Motor neuron (in vitro differentiated cells): Measurements from ENCODE around the gene HECTD3. TPM values are rescaled to one million over a fixed set of nuclear protein-coding genes. Genes with fewer than 3 reads are reported as not detected.

Experiments
- ATAC-seq, 8 experiments: fragments of 200-7000 bp; cut with Tn5 transposase; replicated peaks in 6 of 8; 2 replicates each; pipeline ENCODE4 v1.8.0; 2021; ENCODE audit warnings: mild to moderate bottlenecking in 8 of 8, moderate library complexity in 8 of 8
- H3K27ac ChIP-seq, 2 donors: fragments of 250-450 bp; sonication (Bioruptor Pico); 2 replicates each; pipeline ENCODE4 v1.9.0; 2021; ENCODE audit warnings: antibody characterized with exemption in 2 of 2, mild to moderate bottlenecking in 2 of 2, moderate library complexity in 1 of 2
- H3K4me1 ChIP-seq, 2 donors: fragments of 250-450 bp; sonication (Bioruptor Pico); replicated peaks in 1 of 2; 2 replicates each; pipeline ENCODE4 v1.6.1; 2021; ENCODE audit warnings: antibody characterized with exemption in 2 of 2, mild to moderate bottlenecking in 2 of 2, moderate library complexity in 1 of 2
- H3K4me3 ChIP-seq, 5 donors: fragments of 250-450 bp; sonication (Bioruptor Pico); 2 replicates each; pipeline ENCODE4 v1.9.0; 2021; ENCODE audit warnings: antibody characterized with exemption in 5 of 5, mild to moderate bottlenecking in 5 of 5, moderate library complexity in 4 of 5
- WGBS, 10 experiments: fragments of 450-650 bp; shearing (Covaris generic); methylation state at CpG; one replicate each; pipeline ENCODE4 v1.0.0; 2022; 5-methylcytosine and 5-hydroxymethylcytosine counted together
- in situ Hi-C, 9 experiments: fragments of 400-800 bp; cut with MboI; loops; one replicate each; pipeline ENCODE4 v1.15.0; 2021; ENCODE audit warnings: low sequenced_read_pairs in 9 of 9, low pct_unique_long_range_greater_than_20kb in 2 of 9; ENCODE audit not compliant: unreplicated experiment in 9 of 9
- total RNA-seq, 8 experiments: library from RNA; unstranded; fragments of 300-600 nt; gene quantifications; 2 replicates each; pipeline versions ENCODE4 v1.2.3 to v1.2.4, GENCODE V29; 2022

HECTD3 gene
- total RNA-seq, 8 experiments from 2014 or later = 12.1 to 33.9 (median 23.3) TPM

DNA sequence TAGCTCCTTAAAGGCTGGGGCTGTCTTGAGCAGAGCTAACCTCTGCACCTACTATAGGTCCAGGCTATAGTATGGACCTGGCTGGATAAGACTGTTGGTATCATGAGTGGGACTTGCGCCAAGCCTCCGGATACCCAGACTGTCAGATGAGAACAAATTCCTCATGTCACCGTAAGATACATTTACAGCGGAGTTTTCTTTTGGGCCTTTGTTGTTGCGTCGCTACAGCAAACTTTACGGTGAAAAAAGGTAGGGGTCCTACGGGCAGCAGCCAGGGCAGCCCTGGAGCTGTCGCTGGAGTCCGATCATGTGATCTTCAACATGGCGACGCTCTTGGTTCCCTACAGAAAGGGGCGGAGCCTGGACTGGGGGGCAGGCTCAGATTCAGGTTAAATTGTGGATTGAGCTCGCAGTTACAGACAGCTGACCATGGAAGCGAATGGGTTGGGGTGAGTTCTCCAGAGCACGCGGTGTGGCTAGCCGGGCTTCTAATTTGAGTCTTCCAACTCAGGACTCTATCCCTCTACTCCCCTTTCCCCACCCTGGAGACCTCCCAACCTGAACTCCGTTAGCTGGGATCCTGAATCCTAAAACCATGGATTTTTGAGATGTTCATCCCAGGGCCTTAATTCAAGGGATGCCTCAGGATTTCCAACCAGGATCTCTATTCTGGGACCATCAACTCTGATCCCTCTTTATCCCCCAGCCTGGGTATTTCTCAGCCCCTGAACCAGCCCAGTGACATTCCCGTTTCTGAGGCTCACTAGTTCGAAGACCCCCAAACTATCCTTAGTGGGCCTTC, 914 bp upstream of the HECTD3 start, which contains the start of gene UROD:
TSS of gene UROD (plus strand) at position 418 of the 802 bp plus-strand sequence. CDS start at position 430, 12 bp downstream.
- peak; percentile 56 to 76 (median 73) for ATAC-seq
- WGBS, 10 experiments = 0 to 4% (median 3%) methylated on average over 3 to 19 of the region's 21 CpGs; no CpG with 5 or more reads in 3 of the 10 experiments
- Histone ChIP-seq H3K27ac (peak within 1 kb of the TSS; percentile 39 to 51), H3K4me1 (peaks cover 14 to 26% of the 10 kb centered on the region in 2 donors), H3K4me3 (peak within 1 kb of the TSS; percentile 92 to 100 (median 100))
- in situ Hi-C loops = loop anchor here in 6 of 9 experiments (5.0 to 25.0 kb wide), 7 partner anchors 175 to 475 kb away; partner anchors contain the start of genes TESK2 (in 3 of the 6) and PTCH2 (in 1 of the 6)

DNA sequence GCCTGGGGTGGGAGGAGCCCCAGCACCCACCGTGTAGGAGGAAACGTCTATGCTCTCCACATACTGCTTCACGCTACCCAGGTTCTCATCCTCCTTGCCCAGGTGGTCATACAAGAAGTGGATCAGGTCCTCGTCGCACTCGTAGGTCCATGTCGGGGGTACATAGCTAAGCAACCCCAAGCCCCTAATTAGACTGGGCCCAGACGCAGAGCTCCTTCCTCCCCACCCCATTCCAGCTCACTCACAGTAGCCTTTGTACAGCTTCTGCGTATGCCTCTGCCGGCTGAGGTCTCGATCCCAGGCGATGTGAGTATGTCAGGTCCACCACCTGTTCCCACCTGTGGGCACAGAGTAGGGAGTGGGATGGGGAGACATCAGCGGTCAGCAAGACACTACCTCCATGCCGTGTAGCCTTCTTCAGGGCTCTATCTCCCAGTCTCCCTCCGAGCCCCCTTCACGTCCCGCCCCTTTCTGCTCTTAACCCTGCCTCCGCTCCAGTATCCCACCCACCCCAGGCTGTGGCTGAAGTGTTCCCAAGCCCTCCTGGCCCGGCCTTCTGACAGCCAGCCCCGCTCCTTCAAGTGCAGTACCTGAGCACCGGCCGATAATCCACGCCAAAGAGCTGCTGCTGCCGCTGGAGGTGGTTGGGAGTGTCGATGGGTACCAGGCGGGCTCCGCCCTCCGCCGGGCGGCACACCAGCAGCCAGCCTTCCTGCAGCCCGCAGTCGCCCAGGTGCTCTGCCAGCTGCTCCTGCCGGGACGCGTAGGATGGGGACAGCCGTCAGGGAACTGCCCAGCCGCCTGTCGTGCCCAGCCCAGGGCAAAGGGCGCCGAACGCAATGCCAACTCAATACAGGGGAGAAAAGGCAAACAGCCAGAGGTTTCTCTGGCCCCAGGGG, 919 bp downstream of the HECTD3 start:
- Histone ChIP-seq H3K27ac (no peak overlapping the region), H3K4me1 (peaks cover 14 to 26% of the 10 kb centered on the region in 2 donors), H3K4me3 (peak overlapping the region; percentile 92 to 100 (median 100))
- 0 to 80% (median 25%) methylated on average over 1 to 14 of the region's 41 CpGs; no CpG with 5 or more reads in 4 of the 10 experiments for WGBS, 10 experiments
- in situ Hi-C loops = loop anchor here in 7 of 9 experiments (5.0 to 25.0 kb wide), 8 partner anchors 173 to 477 kb away; partner anchors contain the start of genes TESK2 (in 3 of the 7) and PTCH2 (in 1 of the 7)
- ATAC-seq = peak in 2 of 8 experiments; percentile 1

DNA sequence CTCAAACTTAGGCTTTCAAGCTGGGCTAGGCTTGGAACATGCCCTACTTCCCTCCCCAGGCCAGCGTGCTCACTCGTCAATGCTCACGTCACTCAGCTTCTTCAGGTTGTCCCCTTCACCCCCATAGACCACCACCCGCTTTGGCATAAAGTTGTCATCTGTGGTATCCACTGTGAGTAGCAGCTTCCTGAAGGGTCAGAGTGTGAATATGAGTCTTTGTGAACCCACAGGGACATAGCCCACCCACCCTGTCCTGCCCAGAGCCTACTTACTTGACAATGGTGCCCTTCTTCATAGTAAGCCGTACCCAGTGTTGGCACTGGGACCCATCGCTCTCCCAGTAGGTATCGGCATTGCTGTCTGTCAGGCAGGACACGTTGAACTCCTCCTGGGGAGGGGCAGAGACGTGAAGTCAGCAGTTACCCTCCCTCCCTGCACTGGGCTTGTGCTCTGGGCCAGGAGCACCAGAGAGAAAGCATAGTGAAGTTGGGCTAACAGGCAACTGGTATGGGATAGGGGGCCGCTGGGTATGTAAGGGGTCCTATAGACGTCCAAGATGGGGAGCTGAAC, 1.7 kb downstream of the HECTD3 start:
- peak overlapping the region in 1 of 5 donors; percentile 93 for H3K4me3 ChIP-seq
- peaks cover 10 to 21% of the 10 kb centered on the region in 2 donors for H3K4me1 ChIP-seq
- 80 to 100% (median 94%) methylated on average over 1 to 11 of the region's 11 CpGs; no CpG with 5 or more reads in 3 of the 10 experiments for WGBS, 10 experiments
- in situ Hi-C loops = loop anchor here in 7 of 9 experiments (10.0 to 25.0 kb wide), 5 partner anchors 172 to 478 kb away; partner anchors contain the start of genes TESK2 (in 3 of the 7) and PTCH2 (in 1 of the 7)
- no peak for ATAC-seq
- no peak overlapping the region for H3K27ac ChIP-seq

DNA sequence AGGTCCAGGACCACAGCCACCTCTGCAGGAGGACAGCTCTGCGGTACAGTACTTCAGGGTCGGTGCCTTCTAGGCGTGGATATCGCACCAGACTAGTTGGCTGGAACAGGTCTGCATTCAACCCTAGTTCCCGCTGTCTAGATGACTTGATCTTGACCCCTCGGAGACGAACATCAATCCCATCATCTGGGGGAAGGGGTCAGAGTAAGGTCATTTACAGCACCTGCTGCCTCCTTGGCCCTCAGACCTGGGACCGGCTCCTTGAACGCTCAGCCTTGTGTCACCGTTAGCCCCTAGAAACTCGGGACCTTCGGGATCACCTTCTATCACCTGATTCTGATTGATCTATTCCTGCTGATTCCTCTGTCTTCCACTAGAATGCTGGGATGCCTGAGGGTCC, 2.6 kb downstream of the HECTD3 start:
- 83 to 100% (median 90%) methylated on average over 2 to 9 of the region's 12 CpGs; no CpG with 5 or more reads in 4 of the 10 experiments for WGBS, 10 experiments

DNA sequence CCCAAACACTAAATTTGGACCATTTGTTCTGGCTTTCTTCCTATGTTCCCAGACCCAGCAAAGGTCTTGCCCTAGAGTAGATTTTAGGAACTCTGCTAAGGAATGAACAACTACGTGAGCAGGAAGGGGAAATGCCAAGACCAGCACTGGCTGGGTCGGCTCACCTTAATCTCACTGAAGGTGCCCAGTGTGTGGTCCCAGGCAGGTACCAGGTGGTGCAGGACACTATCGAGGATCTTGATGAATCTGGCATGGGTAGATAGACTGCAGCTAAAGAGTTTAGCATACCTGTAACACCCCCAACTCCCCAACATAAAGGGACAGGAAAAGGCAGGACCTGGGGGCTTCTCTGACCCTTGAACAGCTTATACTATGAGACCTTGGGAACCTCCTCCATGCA, 3.0 kb downstream of the HECTD3 start:
- no peak for ATAC-seq
- in situ Hi-C loops = loop anchor here in 7 of 9 experiments (10.0 to 25.0 kb wide), 5 partner anchors 171 to 479 kb away; partner anchors contain the start of genes TESK2 (in 3 of the 7) and PTCH2 (in 1 of the 7)
- Histone ChIP-seq H3K4me3 (no peak overlapping the region), H3K27ac (no peak overlapping the region), H3K4me1 (peaks cover 10 to 17% of the 10 kb centered on the region in 2 donors)
- WGBS, 10 experiments = 71 to 100% (median 89%) methylated on average over 1 to 3 of the region's 3 CpGs; no CpG with 5 or more reads in 4 of the 10 experiments

More for the DNA sequence above, 2.6 kb downstream of the HECTD3 start:
- no peak for ATAC-seq
- Histone ChIP-seq H3K4me3 (no peak overlapping the region), H3K27ac (no peak overlapping the region), H3K4me1 (peaks cover 10 to 21% of the 10 kb centered on the region in 2 donors)
- in situ Hi-C loops = loop anchor here in 7 of 9 experiments (10.0 to 25.0 kb wide), 5 partner anchors 171 to 479 kb away; partner anchors contain the start of genes TESK2 (in 3 of the 7) and PTCH2 (in 1 of the 7)

DNA sequence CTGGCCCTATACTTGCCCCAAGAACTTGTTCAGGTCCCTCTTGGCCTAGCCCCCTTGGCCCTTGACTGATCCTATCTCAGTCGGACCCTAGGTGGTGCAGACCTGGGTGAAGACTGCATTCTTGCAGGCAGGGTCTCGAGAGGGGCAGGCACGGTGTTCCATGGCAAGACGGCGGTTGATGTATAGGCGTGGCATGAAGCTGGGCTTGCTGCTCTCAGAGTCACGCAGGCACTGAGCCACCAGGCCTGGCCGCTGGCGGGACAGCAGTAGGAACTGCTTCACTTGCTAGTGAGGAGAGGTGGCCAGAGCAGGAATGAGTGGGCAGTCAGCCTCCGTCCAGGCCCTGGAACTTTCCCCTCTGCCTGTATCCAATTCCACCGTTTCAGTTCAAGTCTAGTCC, 3.8 kb downstream of the HECTD3 start:
- WGBS, 10 experiments = 67 to 92% (median 83%) methylated on average over 2 to 5 of the region's 11 CpGs; no CpG with 5 or more reads in 3 of the 10 experiments
- no peak overlapping the region for H3K27ac ChIP-seq
- H3K4me1 ChIP-seq = peaks cover 10 to 14% of the 10 kb centered on the region in 2 donors
- H3K4me3 ChIP-seq = no peak overlapping the region
- in situ Hi-C loops = loop anchor here in 7 of 9 experiments (10.0 to 25.0 kb wide), 5 partner anchors 170 to 480 kb away; partner anchors contain the start of genes TESK2 (in 3 of the 7) and PTCH2 (in 1 of the 7)
- no peak for ATAC-seq

DNA sequence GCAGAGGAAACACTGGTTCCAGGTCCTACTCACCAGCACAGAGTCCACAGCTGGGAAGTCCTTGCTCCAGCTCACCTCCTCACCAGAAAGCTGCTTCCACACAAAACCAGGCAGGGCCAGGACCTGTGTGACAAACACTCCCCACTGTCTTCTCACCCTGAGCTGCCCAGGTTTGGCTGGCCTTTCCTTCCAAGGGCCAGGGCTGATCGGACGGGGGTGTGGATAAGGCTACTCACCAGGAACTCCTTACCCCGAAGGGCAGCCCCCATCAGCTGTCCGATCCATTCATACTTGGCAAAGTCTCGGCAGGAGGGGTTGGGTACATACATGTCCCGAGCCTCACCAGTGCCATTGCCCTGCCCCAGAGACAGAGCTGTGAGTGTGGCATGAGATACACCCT, 5.4 kb downstream of the HECTD3 start:
- Histone ChIP-seq H3K4me1 (peaks cover 4 to 8% of the 10 kb centered on the region in 2 donors), H3K27ac (no peak overlapping the region), H3K4me3 (no peak overlapping the region)
- in situ Hi-C loops = loop anchor here in 7 of 9 experiments (10.0 to 25.0 kb wide), 5 partner anchors 168 to 482 kb away; partner anchors contain the start of genes TESK2 (in 3 of the 7) and PTCH2 (in 1 of the 7)
- 53 to 100% (median 89%) methylated on average over 2 to 6 of the region's 6 CpGs; no CpG with 5 or more reads in 3 of the 10 experiments for WGBS, 10 experiments
- no peak for ATAC-seq

DNA sequence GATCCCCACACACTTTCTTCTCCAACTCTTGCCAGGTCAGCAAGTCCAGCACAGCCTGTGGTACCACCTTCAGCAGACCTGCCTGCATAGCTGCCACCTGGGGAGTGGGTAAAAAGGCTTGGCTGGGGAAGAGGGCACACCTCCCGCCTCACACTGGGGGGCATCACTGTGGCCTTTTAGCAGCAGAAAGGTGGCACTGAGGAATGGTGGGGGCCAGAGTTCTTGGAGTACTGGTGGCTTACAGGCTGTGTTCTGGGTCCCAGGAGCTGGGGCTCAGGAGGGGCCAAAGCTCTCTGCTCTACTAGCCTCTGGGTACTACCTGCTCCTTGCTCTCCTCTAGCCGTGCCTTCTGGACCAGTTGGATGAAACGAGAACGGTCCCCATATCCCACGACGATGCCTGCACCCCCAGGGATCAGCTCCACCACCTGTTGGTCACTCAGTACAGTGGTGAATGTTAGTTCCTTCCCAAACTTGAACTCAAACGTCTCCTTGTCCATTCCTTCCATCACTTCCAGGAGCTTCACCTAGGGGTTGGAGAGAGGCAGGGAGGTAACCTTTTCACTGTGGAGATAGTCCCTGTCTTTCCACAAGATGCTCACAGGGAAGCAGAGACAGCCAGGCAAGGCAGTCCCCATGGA, 6.7 kb downstream of the HECTD3 start:
- Histone ChIP-seq H3K4me3 (no peak overlapping the region), H3K4me1 (peaks cover 0 to under 1% of the 10 kb centered on the region in 2 donors), H3K27ac (no peak overlapping the region)
- ATAC-seq = no peak
- 20 to 92% (median 84%) methylated on average over 1 to 7 of the region's 7 CpGs; no CpG with 5 or more reads in 4 of the 10 experiments for WGBS, 10 experiments
- in situ Hi-C loops = loop anchor here in 7 of 9 experiments (10.0 to 25.0 kb wide), 5 partner anchors 167 to 483 kb away; partner anchors contain the start of genes TESK2 (in 3 of the 7) and PTCH2 (in 1 of the 7)

DNA sequence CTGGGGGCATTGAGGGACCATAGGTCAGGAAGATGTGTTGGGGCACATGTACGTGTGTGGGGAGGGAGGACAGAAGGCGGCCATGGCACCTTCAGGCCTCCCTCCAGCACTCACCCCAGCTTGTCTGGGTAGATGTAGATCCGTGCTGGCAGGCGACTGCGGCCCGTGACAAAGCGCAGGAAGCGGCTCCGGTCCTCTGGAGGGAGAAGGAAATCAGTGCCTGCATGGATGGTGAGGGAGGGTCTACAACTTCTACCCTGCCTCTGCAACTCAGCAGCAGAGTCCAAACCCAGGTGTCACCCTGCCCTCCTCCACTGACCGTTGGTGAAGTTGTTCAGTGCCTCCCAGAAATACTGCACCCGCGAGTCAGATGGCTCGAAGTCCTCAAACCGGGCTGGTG, 7.4 kb downstream of the HECTD3 start:
- peak in 2 of 8 experiments; percentile 11 to 20 for ATAC-seq
- in situ Hi-C loops = loop anchor here in 7 of 9 experiments (10.0 to 25.0 kb wide), 5 partner anchors 166 to 484 kb away; partner anchors contain the start of genes TESK2 (in 3 of the 7) and PTCH2 (in 1 of the 7)
- WGBS, 10 experiments = 56 to 100% (median 92%) methylated on average over 2 to 12 of the region's 14 CpGs; no CpG with 5 or more reads in 3 of the 10 experiments
- no peak overlapping the region for H3K4me3 ChIP-seq
- H3K27ac ChIP-seq = no peak overlapping the region
- H3K4me1 ChIP-seq = no peaks in the 10 kb centered on the region

DNA sequence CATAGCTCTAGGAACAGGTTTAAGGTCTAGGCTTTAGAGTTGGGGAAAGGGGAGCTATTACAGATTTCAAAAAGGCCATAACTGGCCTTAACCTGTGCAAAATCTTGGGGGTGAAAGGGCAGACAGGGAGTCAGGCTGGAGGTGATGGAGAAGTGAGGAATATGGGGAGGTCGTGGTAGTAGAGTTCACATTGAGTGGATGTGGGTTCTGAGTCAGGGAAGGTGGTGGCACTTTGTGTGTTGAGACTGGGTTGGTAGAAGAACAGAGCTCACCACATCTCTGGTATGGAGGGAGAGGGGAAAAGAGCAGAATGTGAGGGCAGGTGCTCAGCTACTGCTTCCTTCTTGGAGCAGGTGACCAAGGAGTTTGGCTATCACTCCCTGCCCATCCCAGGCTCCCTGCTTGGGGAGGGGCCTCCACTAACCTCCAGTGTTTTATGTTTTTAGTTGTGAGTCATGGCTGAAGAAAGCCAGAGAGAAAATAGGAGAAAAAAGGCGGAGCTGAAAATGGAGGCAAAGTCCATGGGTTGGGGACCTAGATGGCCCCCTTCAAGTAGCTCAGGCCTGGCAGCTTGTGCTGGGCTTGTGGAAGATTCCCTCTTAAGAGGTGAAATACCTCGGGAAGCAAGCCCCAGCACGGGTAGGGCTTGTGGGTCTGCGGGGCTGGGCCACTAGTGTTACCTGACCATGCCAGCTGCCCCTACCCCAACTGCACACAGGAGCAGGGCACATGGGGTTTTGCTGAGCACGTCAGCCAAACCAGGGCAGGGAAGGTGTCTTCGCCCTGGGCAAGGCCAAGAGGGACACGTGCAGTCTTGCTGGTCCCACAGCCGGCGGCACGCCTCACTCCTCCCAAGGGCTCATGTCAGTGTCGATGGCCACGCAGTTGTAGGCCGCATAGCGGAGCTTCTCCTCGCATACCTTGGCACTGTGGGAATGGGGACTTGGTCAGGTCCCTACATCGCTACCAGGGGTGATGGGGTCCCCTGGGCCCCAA, 8.2 kb downstream of the HECTD3 start:
- 67 to 100% (median 83%) methylated on average over 1 to 7 of the region's 17 CpGs; no CpG with 5 or more reads in 4 of the 10 experiments for WGBS, 10 experiments
- Histone ChIP-seq H3K27ac (no peak overlapping the region), H3K4me1 (no peaks in the 10 kb centered on the region), H3K4me3 (no peak overlapping the region)
- in situ Hi-C loops = loop anchor here in 7 of 9 experiments (10.0 to 25.0 kb wide), 5 partner anchors 166 to 484 kb away; partner anchors contain the start of genes TESK2 (in 3 of the 7) and PTCH2 (in 1 of the 7)
- peak in 2 of 8 experiments; percentile 9 to 54 for ATAC-seq
